Ishikawa (cell line): ENCODE data around the gene PCDHGA8.

Source experiments
- CEBPB ChIP-seq: IDR thresholded peaks from 2 replicates; pipeline ENCODE4 v1.6.1; 2012
- CREB1 ChIP-seq: IDR thresholded peaks from 2 replicates; pipeline ENCODE4 v1.6.1; 2012; ENCODE audit warnings: low read depth
- EGR1 ChIP-seq: IDR thresholded peaks from 2 replicates; pipeline ENCODE4 v1.6.1; 2012
- EP300 ChIP-seq: IDR thresholded peaks from 2 replicates; pipeline ENCODE4 v1.6.1; 2012; ENCODE audit warnings: borderline replicate concordance
- MAX ChIP-seq: IDR thresholded peaks from 2 replicates; pipeline ENCODE4 v1.6.1; 2012
- NFIC ChIP-seq: IDR thresholded peaks from 2 replicates; pipeline ENCODE4 v1.6.1; 2012
- RAD21 ChIP-seq: IDR thresholded peaks from 2 replicates; pipeline ENCODE4 v1.6.1; 2012; ENCODE audit warnings: low read depth
- REST ChIP-seq: IDR thresholded peaks from 2 replicates; pipeline ENCODE4 v1.6.1; 2012; ENCODE audit warnings: low read depth, mild to moderate bottlenecking
- TAF1 ChIP-seq: IDR thresholded peaks from 2 replicates; pipeline ENCODE4 v1.6.1; 2012; ENCODE audit warnings: low read depth, mild to moderate bottlenecking
- TCF12 ChIP-seq: IDR thresholded peaks from 2 replicates; pipeline ENCODE4 v1.6.1; 2012; ENCODE audit warnings: low read depth
- USF1 ChIP-seq: IDR thresholded peaks from 2 replicates; pipeline ENCODE4 v1.6.1; 2012
- YY1 ChIP-seq: IDR thresholded peaks from 2 replicates; pipeline ENCODE4 v1.6.1; 2012; ENCODE audit warnings: low read depth
- ZBTB7A ChIP-seq: IDR thresholded peaks from 2 replicates; pipeline ENCODE4 v1.6.1; 2012; ENCODE audit warnings: low read depth

GRCh38 chr5:141437221-141437620 lies 44.8 kb downstream of the PCDHGA8 start:
- no peak for TF ChIP-seq MAX
- no peak for TF ChIP-seq USF1
- no peak for TF ChIP-seq REST
- TF ChIP-seq CREB1, result no peak
- TF ChIP-seq NFIC, result no peak
- TF ChIP-seq ZBTB7A, result no peak
- no peak for TF ChIP-seq TAF1
- TF ChIP-seq EGR1, result no peak
- no peak for TF ChIP-seq YY1
- TF ChIP-seq TCF12, result no peak
- no peak for TF ChIP-seq RAD21
- no peak for TF ChIP-seq CEBPB
- TF ChIP-seq EP300, result no peak
